GM12874 (cell line): ENCODE data around the gene LLPH.

Experiments used
- CTCF ChIP-seq: IDR thresholded peaks from 2 replicates; pipeline ENCODE4 v1.5.1; 2011; ENCODE audit warnings: low read depth, mild to moderate bottlenecking, control low read depth, low read length, moderate library complexity; ENCODE audit not compliant: insufficient read depth

Gene LLPH

DNA sequence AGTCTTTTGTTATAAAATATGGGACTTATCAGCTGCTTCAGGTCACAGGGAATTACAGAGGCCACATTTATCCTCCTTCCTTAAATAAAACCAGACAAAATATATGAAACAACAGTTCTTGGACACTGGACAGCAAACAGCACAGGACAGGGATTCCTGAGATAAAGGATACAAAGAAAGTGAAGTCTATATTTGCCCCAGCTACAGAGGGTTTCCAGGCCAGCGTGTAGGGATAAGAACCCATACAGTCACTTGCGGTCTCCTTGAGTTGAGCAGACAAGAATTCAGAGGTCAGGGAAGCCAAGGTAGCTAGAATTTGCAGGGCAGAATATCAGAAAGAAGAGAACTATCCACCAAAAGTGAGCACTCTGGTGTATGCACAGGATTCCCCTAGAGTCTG is 8.8 kb upstream of the LLPH start:
- no peak for TF ChIP-seq CTCF

DNA sequence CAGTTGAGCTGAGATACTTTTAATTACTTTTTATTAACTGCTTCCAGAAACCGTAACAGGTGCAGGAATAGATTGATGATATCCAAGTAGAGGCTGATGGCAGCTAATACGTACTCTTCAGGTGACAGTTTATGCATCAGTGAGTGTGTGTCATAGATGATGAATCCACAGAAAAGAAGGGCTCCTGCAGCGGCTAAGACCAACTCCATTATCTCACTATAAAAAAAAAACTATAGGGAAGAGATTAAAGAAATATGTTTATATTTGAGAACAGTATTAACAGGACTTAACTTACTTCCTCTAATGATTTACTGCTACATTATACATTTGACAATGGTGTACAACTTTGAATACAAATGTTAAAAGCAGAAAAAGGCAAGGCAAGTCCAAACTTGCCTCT is 7.4 kb upstream of the LLPH start:
- no peak for TF ChIP-seq CTCF

- no peak for TF ChIP-seq CTCF
These were observed 1.9 kb upstream of the LLPH start for GRCh38 chr12:66132408-66132807.

DNA sequence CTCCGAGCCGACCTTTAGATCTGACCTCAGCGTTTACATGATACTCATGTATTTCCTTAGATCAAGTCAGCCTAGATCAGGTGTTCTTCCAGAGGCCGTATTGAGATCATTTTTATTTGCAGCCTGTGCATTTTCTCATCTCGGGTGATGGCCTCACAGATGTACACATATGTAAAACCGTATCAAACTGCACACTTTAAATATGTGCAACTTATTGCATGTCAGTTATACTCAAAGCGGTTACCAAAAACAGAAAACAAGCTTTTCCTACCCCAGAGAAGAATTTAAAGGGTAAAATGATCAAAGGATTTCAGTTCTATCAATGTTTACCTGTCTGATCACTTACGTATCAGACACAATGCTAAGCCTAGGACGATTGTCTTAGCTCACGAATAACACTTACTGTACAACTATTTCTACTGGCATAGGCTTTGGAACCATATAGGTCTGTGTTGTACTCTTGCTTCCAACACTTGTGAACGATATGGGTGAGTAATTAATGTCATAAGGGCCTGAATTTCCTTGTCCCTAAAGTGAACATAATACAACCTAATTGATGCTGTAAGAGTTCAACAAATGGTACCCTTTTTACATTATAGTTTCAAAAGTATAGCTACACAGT is 628 bp upstream of the LLPH start:
- no peak for TF ChIP-seq CTCF

DNA sequence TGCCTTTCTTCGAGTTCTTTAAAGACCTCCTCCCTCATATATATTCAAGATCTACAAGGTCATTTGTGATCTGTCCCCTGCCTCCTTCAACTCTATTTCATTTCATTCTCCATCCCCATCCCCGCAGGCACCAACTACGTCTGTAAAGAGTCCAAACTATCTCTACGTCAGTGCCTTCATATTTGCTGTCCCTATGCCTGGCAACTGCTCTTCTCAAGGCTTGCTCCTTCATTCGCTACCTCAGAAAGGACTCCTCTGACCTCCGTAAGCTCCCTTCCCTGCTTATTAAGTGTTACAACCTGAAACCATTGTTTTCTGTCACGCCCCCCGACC is 650 bp downstream of the LLPH start:
- no peak for TF ChIP-seq CTCF

DNA sequence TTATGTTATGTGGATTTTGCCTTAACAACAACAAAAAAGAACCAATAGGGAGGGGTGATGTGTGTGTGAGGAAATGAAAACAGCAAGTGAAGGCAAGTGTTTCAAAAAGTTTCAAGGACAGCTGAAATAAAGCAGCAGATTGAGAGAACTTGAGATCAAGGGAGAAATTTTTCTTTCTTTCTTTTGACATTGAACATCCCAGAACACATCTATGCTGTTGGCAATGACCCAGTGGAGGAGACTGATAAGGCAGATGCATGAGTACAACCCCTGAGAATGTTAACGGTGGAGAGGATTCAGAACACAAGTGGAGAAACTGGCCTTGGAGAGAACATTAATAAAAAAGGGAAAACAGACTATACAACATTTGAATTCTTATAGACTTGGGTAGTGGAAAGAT is 2.9 kb downstream of the LLPH start:
- no peak for TF ChIP-seq CTCF

- no peak for TF ChIP-seq CTCF
These were observed 10.1 kb downstream of the LLPH start for GRCh38 chr12:66120477-66120876.

GRCh38 chr12:66119870-66120241 is 10.7 kb downstream of the LLPH start:
- no peak for TF ChIP-seq CTCF
